ENCODE data around the gene HDAC5. TPM values are rescaled to one million over a fixed set of nuclear protein-coding genes. Genes with fewer than 3 reads are reported as not detected.

HDAC5 gene
- total RNA-seq, 1 experiment from 2014 or later = 16.9 TPM

DNA sequence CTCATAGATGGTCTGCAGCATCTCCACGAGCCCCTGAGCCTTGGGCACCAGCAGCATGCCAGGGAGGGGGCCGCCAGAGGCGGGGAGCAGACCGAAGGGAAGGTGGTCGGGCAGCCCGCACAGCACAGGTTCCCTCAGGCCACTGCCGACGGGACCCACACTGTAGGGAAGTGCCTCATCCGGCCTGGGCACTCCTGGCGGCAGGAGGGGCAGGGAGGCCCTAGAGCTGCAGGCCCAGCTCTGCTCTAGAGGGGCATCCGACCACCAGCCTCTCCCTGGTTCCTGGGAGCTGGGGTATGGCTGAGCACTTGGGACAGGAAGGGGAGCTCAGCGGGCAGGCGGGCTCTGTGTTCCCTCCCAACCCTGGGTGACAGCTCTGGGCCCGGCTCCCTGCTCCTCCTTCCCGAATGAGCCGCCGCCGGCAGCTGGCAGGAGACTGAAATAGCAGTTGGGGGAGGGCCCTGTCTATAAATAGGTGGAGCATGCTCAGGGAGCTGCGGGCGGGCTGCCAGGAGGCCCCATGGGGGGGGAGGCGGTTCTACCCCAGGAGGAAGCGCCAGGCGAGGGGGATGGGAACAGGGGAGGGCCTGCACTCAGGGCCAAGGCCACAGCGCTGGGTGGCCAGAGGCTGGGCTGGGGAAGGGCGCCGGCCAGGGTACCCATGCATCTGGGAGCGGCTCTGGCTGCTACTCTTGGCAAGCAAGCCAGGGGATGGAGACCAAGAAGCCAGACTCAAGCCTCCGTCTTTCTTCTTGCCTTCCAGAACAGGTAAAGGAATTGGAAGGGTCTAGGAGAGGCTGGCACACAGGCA lies 12.4 kb downstream of the HDAC5 start:
- intact Hi-C loops (cut with micrococcal nuclease; ENCODE audit: unreplicated experiment) = loop anchor here (1.0 to 10.0 kb wide), 2 partner anchors 45 to 106 kb away; partner anchors contain the start of genes LSM12 and NAGS

DNA sequence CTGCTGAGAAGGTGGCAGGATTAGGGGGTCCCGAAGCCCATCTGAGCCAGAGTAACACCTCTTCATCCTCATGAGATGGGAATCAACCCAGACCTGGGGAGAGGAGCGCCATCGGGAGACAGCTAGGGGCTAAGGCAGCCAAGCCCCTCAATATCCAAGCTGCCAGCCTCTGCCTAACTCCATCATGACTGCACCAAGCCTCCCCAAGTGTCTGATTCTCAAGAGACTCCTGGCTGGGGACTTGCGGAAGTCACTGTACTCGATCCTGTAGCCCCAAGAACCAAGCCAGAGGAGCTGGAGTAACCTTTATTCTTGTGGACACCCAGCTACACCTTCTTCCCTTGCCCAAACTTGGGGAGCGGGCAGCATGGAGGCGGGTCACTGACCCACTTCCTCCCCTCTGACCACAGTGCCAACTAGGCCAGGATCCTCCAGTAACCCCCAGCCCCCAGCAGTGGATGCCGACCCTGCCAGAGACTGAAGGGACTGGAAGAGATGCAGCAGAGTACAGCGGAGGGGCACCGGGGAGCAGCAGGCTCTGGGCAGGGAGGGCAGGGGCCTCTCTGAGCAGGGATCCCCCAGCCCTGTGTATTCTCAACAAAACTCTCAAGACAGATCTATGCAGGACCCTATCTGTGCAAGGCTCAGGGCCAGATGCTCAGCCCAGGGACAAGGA lies 13.3 kb downstream of the HDAC5 start:
- DNase-seq (ENCODE audit: low spot score) = no peak
- Histone ChIP-seq H3K9me3 (ENCODE audit: low read depth, low read length, poor library complexity, severe bottlenecking) (no peaks in the 10 kb centered on the region), H3K4me1 (ENCODE audit: insufficient read depth, low read length, poor library complexity, severe bottlenecking) (peaks cover 43% of the 10 kb centered on the region), H3K4me3 (ENCODE audit: low read depth, low read length, poor library complexity, severe bottlenecking) (peak overlapping the region; percentile 33), H3K36me3 (ENCODE audit: insufficient read depth, low read length, poor library complexity, severe bottlenecking) (no peaks in the 10 kb centered on the region), H3K27ac (ENCODE audit: low read depth, low read length, poor library complexity, severe bottlenecking) (peak overlapping the region; percentile 59), H3K27me3 (replicated peaks; ENCODE audit: insufficient read depth, low read depth, low read length, poor library complexity) (no peaks in the 10 kb centered on the region)
- no TSS peak for BruUV-seq (replicated peaks)
- POLR2A ChIA-PET (ENCODE audit: low non-redundant PET) = no interaction called here
- CTCF ChIA-PET = no interaction called here
- no peak for TF ChIP-seq EZH2 (IDR thresholded peaks at IDR 0.05; ENCODE audit: borderline replicate concordance, low read depth, low read length, poor library complexity, severe bottlenecking)
- TF ChIP-seq, protein P1, sequence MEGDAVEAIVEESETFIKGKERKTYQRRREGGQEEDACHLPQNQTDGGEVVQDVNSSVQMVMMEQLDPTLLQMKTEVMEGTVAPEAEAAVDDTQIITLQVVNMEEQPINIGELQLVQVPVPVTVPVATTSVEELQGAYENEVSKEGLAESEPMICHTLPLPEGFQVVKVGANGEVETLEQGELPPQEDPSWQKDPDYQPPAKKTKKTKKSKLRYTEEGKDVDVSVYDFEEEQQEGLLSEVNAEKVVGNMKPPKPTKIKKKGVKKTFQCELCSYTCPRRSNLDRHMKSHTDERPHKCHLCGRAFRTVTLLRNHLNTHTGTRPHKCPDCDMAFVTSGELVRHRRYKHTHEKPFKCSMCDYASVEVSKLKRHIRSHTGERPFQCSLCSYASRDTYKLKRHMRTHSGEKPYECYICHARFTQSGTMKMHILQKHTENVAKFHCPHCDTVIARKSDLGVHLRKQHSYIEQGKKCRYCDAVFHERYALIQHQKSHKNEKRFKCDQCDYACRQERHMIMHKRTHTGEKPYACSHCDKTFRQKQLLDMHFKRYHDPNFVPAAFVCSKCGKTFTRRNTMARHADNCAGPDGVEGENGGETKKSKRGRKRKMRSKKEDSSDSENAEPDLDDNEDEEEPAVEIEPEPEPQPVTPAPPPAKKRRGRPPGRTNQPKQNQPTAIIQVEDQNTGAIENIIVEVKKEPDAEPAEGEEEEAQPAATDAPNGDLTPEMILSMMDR (conservative IDR thresholded peaks at IDR 0.05; ENCODE audit: low read depth, low read length) = no peak
- intact Hi-C loops (cut with micrococcal nuclease; ENCODE audit: unreplicated experiment) = loop anchor here (10.0 kb wide), 1 partner anchor 105 kb away; the partner anchor contains the start of gene NAGS

More for the DNA sequence above, 12.4 kb downstream of the HDAC5 start:
- Histone ChIP-seq H3K27ac (ENCODE audit: low read depth, low read length, poor library complexity, severe bottlenecking) (peak overlapping the region; percentile 59), H3K27me3 (replicated peaks; ENCODE audit: insufficient read depth, low read depth, low read length, poor library complexity) (no peaks in the 10 kb centered on the region), H3K36me3 (ENCODE audit: insufficient read depth, low read length, poor library complexity, severe bottlenecking) (no peaks in the 10 kb centered on the region), H3K4me1 (ENCODE audit: insufficient read depth, low read length, poor library complexity, severe bottlenecking) (peaks cover 38% of the 10 kb centered on the region), H3K9me3 (ENCODE audit: low read depth, low read length, poor library complexity, severe bottlenecking) (no peaks in the 10 kb centered on the region), H3K4me3 (ENCODE audit: low read depth, low read length, poor library complexity, severe bottlenecking) (peak overlapping the region; percentile 33)
- peak; percentile 91 for DNase-seq (ENCODE audit: low spot score)
- POLR2A ChIA-PET (ENCODE audit: low non-redundant PET) = interaction anchor here (0.6 kb wide), 1 partner anchor 388 kb away, joined by 5 read pairs; no protein-coding TSS in a partner anchor
- TF ChIP-seq, protein P1 (conservative IDR thresholded peaks at IDR 0.05; ENCODE audit: low read depth, low read length) = no peak
- TF ChIP-seq EZH2 (IDR thresholded peaks at IDR 0.05; ENCODE audit: borderline replicate concordance, low read depth, low read length, poor library complexity, severe bottlenecking) = no peak
- no TSS peak for BruUV-seq (replicated peaks)
- CTCF ChIA-PET = interaction anchor here (0.6 to 0.8 kb wide), 2 partner anchors 24 to 417 kb away, joined by 3 read pairs; no protein-coding TSS in a partner anchor

DNA sequence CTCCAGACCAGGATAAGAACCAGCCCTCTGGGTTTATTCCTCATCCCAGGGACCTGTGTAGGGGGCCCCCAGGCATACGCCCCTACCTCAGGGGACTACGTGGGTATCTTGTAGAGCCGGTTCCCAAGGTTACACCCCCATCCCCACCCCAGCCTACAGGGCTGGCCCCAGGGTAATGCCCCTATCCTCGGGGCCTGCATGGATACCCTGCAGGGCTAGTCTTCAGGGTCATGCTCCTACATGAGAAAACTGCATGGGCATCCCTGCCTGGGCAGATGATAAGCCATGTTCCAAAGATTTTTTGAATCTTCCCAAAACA lies 14.2 kb downstream of the HDAC5 start:
- Histone ChIP-seq H3K4me3 (ENCODE audit: low read depth, low read length, poor library complexity, severe bottlenecking) (no peak overlapping the region), H3K27ac (ENCODE audit: low read depth, low read length, poor library complexity, severe bottlenecking) (no peak overlapping the region), H3K4me1 (ENCODE audit: insufficient read depth, low read length, poor library complexity, severe bottlenecking) (peaks cover 43% of the 10 kb centered on the region), H3K9me3 (ENCODE audit: low read depth, low read length, poor library complexity, severe bottlenecking) (no peaks in the 10 kb centered on the region), H3K27me3 (replicated peaks; ENCODE audit: insufficient read depth, low read depth, low read length, poor library complexity) (no peaks in the 10 kb centered on the region), H3K36me3 (ENCODE audit: insufficient read depth, low read length, poor library complexity, severe bottlenecking) (no peaks in the 10 kb centered on the region)
- DNase-seq (ENCODE audit: low spot score) = no peak
- TF ChIP-seq, protein P1 (conservative IDR thresholded peaks at IDR 0.05; ENCODE audit: low read depth, low read length) = no peak
- TF ChIP-seq EZH2 (IDR thresholded peaks at IDR 0.05; ENCODE audit: borderline replicate concordance, low read depth, low read length, poor library complexity, severe bottlenecking) = no peak
- intact Hi-C loops (cut with micrococcal nuclease; ENCODE audit: unreplicated experiment) = no loop called here
- ChIA-PET CTCF (interaction anchor here (1.0 kb wide), 1 partner anchor 14 kb away, joined by 9 read pairs; the partner anchor contains the start of gene HDAC5), POLR2A (ENCODE audit: low non-redundant PET) (no interaction called here)
- no TSS peak for BruUV-seq (replicated peaks)
